Measurements from ENCODE around the gene ITIH3.

DNA sequence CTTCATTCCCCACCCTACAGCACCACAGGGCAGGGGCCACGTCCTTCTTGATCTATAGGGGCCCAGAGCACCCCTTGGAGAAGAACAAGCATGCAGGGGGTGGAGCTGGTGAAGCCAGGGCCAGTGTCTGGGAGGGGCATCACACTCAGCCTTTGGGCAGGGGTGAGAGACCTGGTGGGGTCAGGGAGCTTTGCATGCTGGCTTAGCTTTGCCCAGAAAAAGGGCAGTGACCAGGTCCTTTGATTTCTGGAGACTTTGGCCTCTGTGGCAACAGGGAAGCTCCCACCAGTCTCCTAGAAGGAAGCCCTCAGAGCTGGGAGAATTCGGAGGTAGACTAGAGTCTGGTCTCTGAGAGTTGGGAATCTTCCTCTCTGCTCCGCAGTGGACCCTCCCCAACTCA is 34.9 kb downstream of the ITIH3 start:
- no peak for TF ChIP-seq GATA2 (IDR thresholded peaks at IDR 0.05; ENCODE audit: low read depth, low read length)
- TF ChIP-seq GATA3 (IDR thresholded peaks at IDR 0.05; ENCODE audit: low read depth, low read length), result no peak

Measured in SH-SY5Y (cell line).